SU-DHL-6 (cell line): ENCODE measurements around the gene SNX1.

Source experiments
- CTCF ChIP-seq: fragments of 200-600 bp; sonication (generic); IDR thresholded peaks from one replicate; pipeline ENCODE4 v1.5.1; 2017; ENCODE audit warnings: antibody characterized with exemption, mild to moderate bottlenecking, low read length, moderate library complexity; ENCODE audit not compliant: insufficient read depth, poor library complexity, severe bottlenecking
- EZH2phosphoT487 ChIP-seq: fragments of 200-600 bp; sonication (generic), shearing (Covaris generic); conservative IDR thresholded peaks from 2 replicates; pipeline ENCODE4 v1.6.1; 2018; ENCODE audit warnings: mild to moderate bottlenecking, antibody characterized with exemption, low read length, moderate library complexity, mixed read lengths

GRCh38 chr15:64157599-64158125, 61.9 kb downstream of the SNX1 start:
- no peak for TF ChIP-seq CTCF
- TF ChIP-seq EZH2phosphoT487 = no peak
